Right renal cortex interstitium (tissue), 3 donors: ENCODE data around the gene HIPK3. TPM values are rescaled to one million over a fixed set of nuclear protein-coding genes. Genes with fewer than 3 reads are reported as not detected.

ENCODE experiments used
- DNase-seq, 3 donors: peaks; one replicate each; pipeline ENCODE4 v3.0.0-alpha.2; 2013; ENCODE audit warnings: low read depth in 3 of 3, low spot score in 2 of 3
- polyA plus RNA-seq, 3 donors: library from polyadenylated mRNA; unstranded; fragments of 120-200 nt; gene quantifications; one replicate each; pipeline ENCODE4 v1.2.1, GENCODE V29; 2013; ENCODE audit not compliant: insufficient read length in 3 of 3

HIPK3 gene
- polyA plus RNA-seq, 3 donors: 51.1 to 53.2 (median 51.8) TPM

DNA sequence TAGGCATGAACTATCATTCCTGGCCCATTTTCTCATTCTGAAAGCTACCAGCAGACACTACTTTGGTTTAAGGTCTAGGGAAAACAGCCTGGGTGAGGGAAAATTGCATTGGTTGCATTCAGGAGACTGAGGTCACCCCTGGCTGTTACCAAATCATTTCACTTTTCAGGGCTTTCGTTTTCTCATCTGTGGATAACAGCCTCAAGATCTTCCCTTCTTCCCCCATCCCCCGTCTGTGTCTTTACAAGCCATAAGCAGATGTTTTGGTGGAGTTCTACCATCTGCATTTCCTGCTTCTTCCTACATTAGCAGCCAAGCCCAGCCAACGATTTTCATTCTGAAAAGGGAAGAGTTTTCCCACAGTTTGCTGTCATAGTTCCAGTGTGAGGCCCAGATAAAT lies 130.4 kb downstream of the HIPK3 start:
- no peak for DNase-seq

DNA sequence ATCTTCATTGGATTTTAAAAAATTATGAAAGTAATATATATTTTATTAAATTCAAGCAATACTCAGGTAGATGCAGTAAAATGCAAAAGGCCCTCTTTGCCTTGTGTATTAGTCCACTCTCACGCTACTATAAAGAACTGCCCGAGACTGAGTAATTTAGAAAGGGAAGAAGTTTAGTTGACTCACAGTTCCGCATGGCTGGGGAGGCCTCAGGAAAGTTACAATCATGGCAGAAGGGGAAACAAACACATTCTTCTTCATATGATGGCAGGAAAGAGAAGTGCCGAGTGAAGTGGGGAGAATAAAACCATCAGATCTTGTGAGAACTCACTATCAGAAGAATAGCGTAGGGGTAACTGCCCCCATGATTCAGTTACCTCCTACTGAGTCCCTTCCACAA lies 130.8 kb downstream of the HIPK3 start:
- DNase-seq: no peak

DNA sequence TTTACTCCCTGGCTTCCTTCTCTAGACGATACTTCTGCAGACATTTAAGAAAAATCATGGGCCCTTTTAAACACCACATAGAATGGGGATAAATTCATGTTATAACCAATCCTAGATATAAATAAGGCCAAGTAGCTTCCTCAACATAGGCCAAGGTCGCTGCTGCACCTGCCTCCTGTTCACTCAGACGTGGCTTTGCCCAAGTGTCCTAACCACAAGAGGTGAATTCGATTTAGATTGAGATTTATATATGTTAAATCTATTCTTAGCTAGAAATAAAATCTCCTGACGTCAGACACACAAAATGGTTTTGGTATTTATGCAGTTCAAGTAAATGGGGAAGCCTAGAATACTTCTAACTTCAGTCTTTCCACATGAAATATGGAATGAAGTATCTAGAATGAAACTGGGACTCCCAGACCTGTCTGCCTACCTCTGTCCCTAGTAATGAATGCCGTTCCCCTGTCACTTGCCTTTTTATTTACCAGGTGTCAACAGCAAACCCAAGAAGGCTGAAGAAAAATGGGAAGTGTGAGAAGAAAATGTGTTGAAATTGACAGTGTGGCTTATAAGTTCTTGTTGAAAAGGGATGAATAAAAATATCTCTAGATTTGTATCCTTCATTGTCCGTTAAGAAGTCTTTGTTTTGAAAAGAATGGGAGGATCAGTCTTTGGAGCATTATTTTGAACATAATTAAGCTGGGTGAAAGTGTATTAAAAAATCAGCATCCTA lies 131.8 kb downstream of the HIPK3 start:
- DNase-seq: no peak

- DNase-seq: no peak
These were observed 132.5 kb downstream of the HIPK3 start for GRCh38 chr11:33389635-33390034.

DNA sequence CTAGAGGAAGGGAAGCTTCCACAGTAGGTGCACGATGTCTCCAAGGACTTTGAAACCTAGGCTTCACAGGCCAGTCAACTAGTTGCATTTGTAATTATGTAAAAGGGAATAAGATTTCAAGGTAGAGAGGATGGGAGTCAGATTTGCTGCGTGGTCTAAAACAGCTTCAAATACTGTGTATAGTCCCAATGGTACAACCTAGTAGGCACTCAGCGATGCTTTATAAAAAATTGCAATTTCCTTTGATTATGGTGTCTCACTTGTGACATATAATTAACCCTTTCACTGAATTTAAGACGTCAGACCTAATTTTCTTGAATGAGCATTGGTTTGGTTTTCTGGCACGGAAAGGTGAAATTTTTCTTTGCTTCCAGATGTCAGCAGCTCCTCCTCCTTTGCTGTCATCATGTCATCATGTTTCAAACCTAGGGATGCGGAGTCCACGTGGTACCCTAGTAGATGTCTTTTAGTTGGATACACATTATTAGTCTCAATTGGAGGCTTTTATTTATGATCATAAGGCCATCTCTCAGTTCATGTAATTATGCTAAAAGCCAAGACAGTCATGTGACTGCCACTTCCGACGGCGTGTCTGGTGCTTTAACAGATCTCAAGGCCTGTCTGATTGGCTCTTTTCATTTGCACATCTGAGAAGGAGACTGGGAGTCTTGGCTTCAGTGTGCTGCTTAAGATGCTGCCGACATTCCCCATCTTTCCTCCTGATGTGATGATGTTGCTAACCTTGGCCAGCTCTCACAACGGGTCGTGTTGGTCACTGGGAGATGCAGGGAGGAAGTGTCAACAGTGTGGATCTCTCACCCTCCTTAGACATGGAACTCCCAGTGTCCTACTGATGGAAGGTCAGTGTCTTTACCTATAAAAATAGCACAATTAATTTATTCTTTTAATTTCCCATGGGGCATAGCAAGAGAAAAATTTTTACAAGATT lies 134.0 kb downstream of the HIPK3 start:
- no peak for DNase-seq

DNA sequence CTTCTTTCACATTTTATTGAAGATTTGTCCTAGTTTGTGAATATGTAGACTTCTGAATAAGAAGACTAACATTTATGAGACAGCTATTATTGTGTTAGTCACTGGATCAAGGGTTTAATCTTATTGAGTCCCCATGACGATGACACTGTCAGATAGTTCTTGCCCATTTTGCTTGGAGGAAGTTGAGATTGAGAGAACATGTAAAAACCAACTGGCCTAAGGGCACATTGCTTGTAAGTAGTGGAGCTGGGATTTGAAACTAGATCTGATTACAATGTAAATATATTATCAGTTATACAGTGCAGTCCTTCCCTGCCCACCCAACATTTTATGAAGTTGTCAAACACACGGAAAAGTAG lies 134.7 kb downstream of the HIPK3 start:
- DNase-seq: no peak

DNA sequence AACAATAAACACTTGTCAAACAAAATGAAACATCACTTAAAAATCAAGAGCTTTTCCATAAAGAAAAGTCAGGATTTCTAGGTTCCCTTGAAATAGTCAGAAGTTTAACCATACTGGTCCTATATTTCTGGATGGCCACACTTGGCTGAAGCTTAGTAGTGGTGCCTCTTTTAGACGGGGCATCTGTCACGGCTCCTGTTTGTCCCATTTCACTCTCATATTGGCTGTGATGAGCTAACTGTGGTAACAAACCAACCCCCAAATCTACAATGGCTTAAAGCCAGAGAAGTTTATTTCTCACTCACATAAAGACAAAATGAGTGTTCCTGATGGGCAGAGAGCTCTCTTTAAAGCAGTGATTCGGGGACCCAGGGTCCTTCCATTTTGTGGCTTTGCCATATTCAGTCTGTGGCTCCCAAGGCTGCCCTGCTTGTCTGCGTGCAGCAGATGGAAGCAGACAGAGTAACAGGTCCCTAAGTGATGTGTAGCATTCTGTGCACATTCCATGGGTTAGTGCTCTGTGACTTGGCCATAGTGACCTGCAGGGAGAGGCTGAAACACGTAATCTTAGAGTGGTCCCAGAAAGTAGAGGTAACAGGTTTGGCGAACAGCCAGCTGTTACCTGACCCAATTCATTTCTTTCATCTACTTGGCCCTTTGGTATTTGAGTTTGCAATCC lies 137.4 kb downstream of the HIPK3 start:
- no peak for DNase-seq

DNA sequence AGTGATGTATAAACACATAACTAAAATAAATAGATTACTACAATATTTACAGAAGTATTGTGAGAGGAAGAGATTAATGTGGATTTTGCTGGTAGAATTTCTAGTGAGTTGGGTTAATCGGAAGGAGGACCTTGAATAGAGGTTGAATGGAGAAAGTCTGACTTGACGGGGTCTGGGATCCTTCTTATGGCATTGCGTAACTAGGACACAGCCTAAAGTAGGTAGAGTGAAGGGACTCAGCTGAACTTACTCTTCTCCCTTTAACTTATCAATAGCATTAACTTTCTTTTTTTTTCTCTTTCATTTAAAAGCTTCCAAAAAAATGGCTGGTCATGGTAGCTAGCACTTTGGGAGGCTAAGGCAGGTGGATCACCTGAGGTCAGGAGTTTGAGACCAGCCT lies 139.2 kb downstream of the HIPK3 start:
- DNase-seq: no peak

GRCh38 chr11:33399421-33399820 lies 142.2 kb downstream of the HIPK3 start:
- DNase-seq: no peak

GRCh38 chr11:33402066-33402465 lies 144.9 kb downstream of the HIPK3 start:
- DNase-seq: no peak

DNA sequence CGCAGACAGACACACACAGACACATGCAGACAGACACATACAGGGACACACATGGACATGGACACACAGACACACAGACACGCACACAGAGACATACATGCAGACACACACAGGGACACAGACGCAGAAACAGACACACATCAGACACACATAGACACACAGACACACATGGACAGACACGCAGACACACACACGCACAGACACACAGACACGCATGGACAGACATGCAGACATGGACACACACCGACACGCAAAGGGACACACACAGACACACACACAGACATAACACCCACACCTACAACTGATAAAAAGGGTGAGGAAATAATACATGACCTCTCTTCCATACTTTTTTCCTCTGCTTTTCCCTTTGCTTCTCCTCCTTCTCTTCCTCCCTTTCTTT lies 146.2 kb downstream of the HIPK3 start:
- DNase-seq: no peak

DNA sequence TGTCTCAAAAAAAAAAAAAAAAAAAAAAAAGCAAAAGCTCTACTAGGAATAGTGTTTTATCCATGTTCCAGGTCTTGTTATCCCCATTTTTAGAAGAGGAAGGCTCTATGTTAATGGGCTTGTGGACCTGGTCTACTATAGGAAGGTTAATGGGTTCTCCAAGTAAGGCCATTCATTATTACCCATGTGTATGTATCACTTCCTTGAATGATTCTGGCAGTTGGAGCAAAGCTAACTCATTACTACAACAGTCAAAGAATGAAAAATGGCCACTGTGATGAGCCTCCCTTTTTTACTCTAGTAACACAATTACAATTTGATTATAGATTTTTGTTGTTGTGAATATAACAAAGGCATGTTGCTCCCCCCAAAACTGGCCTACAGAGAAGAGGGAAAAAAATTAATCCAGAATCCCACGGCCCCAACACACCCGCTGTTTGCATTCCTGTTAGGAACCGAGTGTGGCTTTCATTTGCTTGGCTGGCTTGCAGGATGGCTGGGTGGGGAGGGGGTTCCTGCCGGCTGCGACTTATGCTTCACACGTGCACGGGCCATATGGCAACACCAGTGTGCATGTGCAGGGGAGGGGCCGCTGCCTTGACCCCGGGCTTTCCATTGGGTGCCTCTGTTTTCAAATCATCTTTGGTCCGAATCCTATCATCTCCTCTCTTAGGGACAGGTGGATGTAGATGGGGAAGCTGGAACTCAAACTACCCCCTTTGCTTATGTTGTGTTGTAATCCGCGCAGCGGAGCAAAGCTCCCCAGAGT lies 148.8 kb downstream of the HIPK3 start:
- DNase-seq: no peak

Other genes starting within 250 kb of the HIPK3 start
- 1 to 10 TPM; 6.7 to 8.5 (median 7.4) TPM for gene DEPDC7, start 241.5 kb upstream of the HIPK3 start, polyA plus RNA-seq
- gene TCP11L1, start 217.8 kb upstream of the HIPK3 start, polyA plus RNA-seq: 10 to 100 TPM in 1 of 3 donors, 1 to 10 TPM in 2; 8.8 to 10.2 (median 9.6) TPM
- 10 to 100 TPM; 53.9 to 63.9 (median 62.1) TPM for gene CSTF3, start 95.9 kb upstream of the HIPK3 start, polyA plus RNA-seq
- gene KIAA1549L, start 118.7 kb downstream of the HIPK3 start, polyA plus RNA-seq: 1 to 10 TPM; 1.4 to 1.9 (median 1.7) TPM